Stimulated activated CD4-positive, alpha-beta T cell treated with anti-CD3 and anti-CD28 coated beads, Interleukin-1b, Interleukin-23, amount 100 ng/mL, for 4 hours (primary cell): ENCODE data around the gene GKAP1.
"Not testable (repeated sequence)": the region's sequence is repeated elsewhere in the genome, so short reads cannot be mapped to it uniquely, and the experiment has no call there.

Experiments
- DNase-seq, 2 donors: peaks; one replicate each; pipeline ENCODE4 v3.0.0-alpha.2; 2020; ENCODE audit warnings: low read depth in 2 of 2

GKAP1 gene

DNA sequence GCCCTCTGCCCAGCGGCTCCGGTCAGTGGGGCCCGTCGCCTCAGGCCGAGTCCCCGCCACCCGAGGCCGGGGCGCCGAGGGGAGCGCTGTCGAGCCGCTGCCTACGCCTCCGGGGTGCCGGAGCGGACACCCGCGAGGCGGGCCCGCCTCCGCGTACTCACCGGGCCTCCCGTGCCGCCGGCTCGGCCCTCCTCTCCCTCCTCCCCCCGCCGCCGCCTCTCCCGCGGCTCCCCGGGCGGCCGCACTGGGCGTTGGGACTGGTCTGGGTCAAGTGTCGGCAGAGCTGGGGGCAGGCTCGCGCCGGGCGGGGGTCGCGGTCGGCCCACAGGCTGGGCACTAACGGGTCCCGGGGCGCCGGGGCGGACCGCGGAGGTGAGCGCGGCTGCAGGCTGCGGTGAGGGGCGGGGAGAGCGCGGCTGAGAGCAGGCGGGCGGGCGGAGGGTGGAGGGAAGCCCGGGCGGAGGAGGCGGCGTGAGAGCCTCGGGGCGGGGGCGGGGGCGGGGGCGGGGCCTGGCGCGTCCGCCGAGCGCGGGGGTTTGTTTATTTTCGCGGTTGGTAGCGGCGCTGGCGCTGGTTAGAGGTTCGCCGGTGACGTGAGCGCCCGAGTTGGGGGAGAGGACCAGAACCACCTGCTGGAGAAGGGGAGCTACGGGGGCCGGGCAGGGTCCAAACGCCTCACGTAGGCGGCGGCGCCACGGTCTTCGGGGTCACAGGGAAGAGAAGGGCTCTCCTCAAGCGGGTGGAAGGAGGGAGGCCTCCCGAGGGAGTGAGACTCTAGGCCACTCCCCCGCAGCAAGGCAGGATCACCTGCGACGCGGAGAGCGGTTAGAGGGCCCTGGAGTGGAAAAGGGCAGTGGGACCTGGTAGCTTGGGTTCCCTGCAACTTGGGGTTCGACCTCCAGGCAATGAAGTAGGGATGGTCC lies at the start of gene GKAP1:
GKAP1 (minus strand) TSS at position 414 of the 923 bp plus-strand sequence. CDS start 11,252 bp downstream, outside the sequence.
- DNase-seq = peak; percentile 61 to 68

DNA sequence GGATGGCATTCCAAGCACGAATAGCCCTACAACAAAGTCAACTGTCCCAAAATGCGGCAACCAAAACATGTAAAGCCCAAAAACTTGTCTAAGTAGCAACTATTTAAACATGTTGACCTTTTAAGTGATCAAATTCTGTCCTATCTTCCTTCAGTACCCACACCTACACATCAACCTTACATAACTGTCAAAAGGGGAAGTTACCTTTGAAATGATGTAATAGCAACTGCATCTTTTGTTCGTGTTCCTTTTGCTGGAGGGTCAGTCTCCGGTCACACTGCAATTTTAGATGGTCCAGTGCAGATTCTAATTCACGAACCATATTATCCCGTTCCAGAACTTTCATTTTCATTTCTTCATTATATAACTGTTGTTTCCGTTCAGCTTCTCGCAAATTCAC lies 32.3 kb upstream of the GKAP1 start:
- not testable (repeated sequence) for DNase-seq

DNA sequence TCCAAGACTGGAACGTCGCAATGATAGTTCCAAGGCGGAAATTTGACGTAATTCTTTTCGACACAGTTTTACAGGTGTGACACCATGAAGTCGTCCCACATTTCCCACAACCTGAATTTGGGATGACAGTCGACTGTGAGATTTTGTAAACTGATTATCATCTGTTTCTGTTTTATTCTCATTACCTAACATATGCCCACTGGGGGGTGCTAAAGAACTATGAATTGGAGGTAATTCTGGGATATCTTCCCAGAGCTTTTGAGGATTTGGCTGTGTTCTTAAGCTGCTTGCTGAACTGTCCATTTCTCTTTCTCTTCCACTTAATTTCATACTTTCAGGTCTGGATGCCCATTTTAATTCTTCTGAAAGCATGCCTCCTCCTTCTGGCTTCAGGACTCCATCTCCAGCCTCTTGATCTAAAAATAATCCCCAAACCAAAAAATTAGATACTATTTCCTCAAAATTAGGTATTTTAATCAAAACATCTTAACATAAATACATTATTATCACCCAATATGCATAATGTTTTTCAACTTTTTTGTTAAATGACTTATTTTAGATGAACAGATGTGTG lies 19.6 kb upstream of the GKAP1 start:
- DNase-seq = not testable (repeated sequence)

DNA sequence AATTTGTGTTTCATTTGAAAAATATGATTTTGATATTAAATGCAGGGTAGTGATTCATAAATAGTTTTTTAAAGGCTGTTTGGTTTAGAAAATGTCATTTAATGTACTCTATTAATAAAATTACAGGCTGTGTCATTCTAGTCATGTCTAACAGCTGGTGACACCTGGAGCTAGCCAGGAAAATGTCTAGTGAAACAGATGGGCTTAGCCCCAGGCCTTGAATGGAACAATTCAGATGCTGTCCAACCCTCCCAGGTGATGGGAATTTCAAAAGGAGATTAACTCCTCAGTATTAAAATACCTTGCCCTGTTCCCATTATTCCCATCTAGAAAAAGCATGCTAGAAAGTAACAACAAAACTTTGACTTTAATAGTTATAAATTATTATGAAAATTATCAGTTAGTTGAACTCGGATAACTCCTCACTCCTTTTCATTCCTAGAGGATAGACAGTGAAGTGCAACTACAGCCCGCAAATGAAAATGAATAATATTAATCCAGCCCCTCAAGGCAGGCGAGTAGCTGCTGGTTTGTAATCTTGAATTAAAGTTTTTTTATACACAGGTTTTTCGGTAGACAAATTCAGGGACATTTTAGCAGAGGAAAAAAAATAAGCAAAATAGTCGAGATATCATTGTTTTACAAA lies 13.0 kb upstream of the GKAP1 start:
- DNase-seq = not testable (repeated sequence)

DNA sequence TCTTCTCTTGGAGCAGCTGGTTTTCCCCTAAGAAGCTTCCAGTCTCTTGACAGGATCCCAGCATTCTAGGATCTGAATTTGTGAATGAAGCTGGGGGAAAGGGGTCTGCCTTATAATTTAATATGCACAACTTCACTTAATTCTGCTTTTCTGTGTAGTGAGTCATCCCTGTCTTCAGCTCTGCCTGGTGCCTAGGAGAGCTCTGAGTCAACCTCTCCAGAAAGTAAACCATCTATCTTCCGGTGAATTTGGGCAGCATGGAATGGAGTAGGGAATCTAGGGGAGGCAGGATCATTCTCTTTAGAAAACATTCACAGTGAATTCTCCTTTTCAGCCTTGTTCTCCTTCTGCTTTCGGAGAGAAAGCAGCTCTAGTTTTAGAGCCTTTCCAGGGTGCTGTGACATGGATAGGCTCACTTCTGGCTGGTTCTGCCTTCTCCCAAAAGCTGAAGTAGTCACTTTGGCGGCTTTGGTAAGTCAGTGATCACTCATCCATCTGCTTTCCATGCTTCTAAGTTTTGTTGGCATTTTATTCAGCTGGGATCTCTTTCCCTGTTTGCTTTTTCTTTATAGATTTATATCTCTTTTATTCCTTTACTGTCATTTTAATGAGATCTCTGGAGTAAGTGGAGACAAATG lies 7.5 kb upstream of the GKAP1 start:
- not testable (repeated sequence) for DNase-seq

DNA sequence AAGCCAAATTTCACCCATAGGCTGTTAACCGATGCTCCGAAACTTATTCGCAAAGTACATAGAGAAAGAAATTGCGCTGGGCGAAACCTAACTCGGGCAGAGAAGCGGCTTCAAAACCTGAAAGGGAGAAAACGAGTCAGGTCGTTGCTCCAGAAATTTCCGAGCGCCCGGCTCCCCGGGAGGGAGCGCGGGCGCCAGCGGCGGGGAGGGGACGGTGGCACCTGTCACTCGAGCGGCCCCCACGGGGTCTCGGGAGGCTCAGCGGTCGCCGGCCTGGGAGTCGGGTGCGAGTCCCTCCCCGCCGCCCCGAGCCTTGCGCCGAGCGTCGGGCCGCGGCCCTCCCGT lies 586 bp downstream of the GKAP1 start:
- DNase-seq = peak in 1 of 2 donors; percentile 8

DNA sequence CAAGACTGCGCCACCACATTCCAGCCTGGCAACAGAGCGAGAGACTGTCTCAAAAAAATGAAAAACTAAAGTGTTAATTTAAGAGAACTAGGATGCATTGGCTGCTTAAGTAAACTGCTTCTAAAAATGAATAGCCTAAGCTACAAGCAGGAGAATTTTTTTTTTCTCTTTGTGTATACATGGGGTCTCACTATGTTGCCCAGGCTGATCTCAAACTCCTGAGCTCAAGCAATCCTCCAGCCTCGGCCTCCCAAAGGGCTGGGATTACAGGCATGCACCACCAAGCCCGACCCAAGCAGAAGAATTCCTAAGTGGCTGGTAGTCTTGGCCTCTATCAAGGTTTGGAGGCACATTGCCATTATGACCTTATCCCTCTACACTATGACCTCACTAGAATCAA lies 2.4 kb downstream of the GKAP1 start:
- DNase-seq = not testable (repeated sequence)

DNA sequence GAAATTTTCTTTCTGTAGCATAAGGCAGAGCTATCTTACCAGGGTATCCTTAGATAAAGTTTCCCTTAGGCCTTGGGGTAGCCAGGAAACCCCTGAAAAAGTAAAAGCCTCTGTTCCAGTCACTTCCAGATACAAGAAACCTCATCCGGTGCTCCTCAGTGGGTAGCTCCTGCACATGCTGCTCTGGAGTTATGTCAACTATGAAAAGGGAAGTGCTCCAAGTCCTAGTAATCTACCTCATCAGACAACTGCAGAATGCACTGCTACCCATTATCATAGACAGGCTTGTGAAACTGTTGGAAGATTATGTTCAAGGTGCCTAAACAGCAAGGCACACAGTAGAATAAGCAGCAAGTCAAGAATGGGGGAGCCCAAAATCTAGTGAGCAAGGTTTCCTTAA lies 8.4 kb downstream of the GKAP1 start:
- DNase-seq = not testable (repeated sequence)

DNA sequence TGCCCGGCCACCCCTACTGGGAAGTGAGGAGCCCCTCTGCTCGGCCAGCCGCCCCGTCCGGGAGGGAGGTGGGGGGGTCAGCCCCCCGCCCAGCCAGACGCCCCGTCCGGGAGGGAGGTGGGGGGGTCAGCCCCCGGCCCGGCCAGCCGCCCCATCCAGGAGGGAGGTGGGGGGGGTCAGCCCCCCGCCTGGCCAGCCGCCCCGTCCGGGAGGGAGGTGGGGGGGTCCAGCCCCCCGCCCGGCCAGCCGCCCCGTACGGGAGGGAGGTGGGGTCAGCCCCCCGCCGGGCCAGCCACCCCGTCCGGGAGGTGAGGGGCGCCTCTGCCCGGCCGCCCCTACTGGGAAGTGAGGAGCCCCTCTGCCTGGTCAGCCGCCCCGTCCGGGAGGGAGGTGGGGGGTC lies 13.1 kb downstream of the GKAP1 start:
- DNase-seq = not testable (repeated sequence)

DNA sequence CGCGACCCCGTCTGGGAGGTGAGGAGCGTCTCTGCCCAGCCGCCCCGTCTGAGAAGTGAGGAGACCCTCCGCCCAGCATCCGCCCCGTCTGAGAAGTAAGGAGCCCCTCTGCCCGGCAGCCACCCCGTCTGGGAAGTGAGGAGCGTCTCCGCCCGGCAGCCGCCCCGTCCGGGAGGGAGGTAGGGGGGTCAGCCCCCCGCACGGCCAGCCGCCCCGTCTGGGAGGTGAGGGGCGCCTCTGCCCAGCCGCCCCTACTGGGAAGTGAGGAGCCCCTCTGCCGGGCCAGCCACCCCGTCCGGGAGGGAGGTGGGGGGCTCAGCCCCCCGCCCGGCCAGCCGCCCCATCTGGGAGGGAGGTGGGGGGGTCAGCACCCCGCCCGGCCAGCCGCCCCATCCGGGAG lies 13.6 kb downstream of the GKAP1 start:
- not testable (repeated sequence) for DNase-seq

DNA sequence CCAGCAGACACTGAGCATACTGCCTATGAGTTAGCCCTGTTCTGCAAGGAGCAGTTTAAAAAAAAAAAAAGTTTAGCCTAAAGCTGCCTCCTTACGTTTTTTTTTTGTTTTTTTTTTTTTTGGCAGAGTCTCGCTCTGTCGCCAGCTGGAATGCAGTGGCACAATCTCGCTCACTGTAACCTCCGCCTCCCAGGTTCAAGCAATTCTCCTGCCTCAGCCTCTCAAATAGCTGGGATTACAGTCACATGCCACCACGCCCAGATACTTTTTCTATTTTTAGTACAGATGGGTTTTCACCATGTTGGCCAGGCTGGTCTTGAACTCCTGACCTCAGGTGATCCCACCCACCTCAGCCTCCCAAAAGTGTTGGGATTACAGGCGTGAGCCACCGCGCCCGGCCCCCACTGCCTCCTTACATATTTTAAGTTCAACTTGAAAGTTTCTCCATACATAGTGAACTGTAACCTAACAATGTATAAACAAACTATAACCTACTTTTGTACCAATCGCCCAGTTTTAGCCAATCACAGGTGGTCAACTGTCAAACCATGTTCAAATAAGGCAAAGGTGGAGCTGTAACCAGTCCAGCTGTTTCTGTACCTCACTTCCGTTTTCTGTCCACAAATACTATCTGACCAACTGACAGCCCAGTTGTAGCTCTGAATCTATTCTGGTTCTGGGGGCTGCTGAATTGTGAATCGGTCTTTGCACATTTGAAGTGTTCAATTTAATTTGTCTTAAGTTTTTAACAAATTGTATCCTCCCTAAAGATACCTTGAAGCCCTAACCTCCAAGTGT lies 17.1 kb downstream of the GKAP1 start:
- DNase-seq = no peak

DNA sequence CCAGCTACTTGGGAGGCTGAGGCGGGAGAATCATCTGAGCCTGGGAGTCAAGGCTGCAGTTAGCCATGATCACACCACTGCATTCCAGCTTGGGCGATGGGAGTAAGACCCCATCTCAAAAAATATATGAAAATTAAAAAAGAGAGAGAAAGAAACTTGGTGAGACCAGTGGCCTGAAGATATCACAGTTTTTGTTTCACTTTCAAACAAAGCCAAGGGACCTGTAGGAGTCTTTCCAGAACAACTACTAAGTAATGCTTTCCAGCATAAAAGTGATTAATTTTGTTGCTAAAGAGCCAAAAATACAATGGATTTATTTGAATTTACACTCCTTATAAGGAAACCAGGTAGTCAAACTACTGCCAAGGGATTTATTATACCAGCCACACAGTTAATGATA lies 23.5 kb downstream of the GKAP1 start:
- no peak for DNase-seq

DNA sequence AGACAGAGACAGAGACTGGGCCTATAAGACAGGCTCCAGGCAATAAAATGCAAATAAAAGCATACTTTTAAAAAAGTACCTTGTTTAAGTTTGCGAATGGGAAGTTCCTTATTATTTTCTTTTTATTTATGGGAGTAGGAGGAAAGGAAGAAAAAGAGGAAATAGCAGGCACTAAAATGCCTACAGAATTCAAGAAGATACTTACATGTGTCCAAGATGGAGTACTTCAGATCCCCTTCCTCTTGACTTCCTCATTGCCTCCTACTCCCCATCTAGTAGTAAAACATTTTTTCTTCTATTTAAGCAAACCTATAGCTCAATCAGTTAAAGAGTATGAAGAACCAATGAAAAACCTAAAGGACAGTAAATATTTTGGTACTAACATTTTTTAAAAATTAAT lies 24.8 kb downstream of the GKAP1 start:
- DNase-seq = no peak

DNA sequence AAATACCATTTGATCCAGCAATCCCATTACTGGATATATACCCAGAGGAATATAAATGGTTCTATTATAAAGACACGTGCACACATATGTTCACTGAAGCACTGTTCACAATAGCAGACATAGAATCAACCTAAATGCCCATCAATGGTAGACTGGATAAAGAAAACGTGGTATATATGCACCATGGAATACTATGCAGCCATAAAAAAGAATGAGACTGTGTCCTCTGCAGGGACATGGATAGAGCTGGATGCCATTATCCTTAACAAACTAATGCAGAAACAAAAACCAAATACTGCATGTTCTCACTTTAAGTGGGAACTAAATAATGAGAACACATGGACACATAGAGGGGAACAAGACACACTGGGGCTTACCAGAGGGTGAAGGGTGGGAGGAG lies 39.4 kb downstream of the GKAP1 start:
- no peak for DNase-seq

DNA sequence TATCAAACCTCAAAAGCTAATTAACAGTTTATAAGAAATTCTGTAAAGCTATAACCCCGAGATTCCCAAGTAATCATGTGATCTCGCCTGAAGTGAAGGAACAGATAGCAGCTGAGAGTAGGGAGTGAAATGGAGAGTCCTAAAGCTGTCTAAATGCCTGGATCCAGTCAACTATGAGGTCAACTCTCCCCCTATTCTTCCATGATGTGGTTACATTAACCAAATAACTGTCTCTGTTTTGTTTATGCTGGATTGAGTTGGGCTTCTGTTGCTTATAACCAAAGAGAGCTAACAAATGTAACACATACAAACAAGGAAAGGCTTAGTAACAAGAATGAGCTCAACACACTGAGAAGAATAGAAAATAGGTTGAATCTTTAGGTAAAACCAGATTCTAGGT lies 41.6 kb downstream of the GKAP1 start:
- no peak for DNase-seq

DNA sequence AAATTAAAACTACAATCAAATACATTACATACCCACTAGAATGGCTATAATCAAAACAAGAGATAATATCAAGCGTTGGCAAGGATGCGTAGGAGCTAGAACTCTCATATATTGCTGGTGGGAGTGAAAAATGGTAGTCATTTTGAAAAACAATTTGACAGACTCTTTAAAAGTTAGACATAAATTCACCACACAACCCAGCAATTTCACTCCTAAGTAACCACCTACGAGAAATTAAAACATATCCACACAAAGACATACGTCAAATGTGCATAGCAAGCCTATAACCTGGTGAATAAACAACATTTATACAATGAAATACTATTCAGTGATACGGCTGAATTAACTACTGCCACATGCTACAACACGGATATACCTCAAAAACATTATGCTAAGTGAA lies 44.7 kb downstream of the GKAP1 start:
- DNase-seq = no peak

DNA sequence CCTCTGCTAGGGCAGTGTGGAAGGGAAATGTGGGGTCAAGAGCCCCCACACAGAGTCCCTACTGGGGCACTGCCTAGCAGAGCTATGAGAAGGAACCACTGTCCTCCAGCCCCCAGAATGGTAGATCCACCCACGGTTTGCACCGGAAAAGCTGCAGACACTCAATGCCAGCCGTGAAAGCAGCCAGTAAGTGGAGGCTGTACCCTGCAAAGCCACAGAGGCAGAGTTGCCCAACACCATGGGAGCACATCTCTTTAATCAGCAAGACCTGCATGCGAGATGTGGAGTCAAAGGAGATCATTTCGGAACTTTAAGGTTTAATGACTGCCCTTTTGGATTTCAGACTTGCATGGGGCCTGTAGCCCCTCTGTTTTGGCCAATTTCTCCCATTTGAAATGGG lies 52.2 kb downstream of the GKAP1 start:
- DNase-seq = no peak

DNA sequence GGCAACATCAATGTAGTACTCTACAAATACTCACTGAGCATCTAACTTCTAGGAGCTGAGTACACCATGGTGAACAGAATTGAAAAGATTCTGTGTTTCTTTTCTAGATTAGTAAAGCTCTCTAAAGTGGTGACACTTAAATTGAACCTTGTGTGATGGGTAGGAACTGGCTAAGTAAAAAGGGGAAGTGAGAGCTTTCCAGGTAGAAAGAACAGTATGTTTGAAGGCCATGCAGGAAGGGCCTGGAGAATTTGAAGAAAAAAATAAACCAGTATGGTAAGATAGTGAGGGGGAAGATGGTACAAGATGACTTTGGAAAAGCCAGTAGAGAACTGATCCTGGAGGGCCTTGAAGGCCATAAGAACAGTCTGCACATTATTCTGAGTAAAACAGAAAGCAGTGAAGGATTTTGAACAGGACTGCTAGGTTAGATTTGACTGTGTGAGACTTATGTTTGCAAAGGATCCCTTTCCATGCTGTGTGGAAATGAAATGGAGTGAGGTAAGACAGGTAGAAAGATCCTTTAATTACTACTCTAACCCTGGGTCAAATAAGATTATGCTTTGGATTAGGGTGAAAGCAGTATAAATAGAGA lies 63.1 kb downstream of the GKAP1 start:
- no peak for DNase-seq

DNA sequence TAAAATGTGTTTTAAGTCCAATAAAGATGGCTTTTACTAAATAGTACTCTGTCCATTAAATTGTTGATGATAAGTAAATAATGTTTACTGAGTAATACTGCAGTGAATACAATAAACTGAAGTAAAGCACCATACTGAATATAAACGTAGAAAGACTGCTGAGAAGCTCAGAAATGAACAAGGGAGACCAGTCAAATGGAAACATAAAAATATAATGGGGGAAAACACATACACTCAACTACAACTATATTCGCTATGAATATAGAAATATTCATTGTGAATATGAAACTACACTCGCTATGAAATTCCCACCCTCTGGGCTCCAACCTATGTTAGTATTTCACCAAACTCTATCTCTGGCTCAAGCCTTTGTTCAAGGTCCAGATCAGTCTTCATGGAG lies 67.9 kb downstream of the GKAP1 start:
- DNase-seq = no peak

DNA sequence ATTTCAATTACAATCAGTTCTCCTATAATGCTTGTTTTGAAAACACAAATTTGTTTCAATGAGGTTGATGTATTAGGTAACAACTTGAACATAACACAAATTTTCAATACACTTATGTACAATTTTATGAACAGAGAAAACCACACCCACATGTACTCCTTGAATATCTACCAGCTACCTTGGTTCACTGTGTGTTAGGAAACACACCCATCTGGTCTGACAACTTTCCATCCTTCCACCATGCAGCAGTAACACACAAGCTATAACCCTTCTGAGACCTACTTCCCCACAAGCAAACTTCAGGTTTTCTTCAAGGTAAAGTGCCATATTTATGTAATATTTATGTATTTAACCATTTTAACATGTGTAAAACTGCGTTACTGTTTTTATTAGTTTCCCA lies 73.4 kb downstream of the GKAP1 start:
- DNase-seq = no peak

DNA sequence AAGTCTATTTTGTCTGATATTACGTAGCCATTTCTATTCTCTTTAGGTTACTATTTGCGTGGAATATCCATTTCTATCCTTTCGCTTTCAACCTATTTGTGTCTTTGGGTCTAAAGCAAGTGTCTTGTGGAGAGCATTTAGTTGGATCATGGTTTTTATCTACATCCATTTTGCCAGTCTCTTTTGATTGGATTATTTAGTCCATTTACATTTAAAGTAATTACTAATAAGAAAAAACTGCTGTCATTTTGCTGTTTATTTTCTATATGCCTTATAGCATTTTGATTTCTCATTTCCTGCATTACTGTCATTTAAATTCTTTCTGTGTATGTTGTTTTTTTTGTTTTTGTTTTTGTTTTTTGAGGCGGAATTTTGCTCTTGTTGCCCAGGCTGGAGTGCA lies 83.8 kb downstream of the GKAP1 start:
- no peak for DNase-seq
